KMS-11 (cell line): ENCODE measurements around the gene SMARCA4.
A peak's percentile ranks its signal among the peaks of the same experiment; 100 is the strongest.

ENCODE experiments used
- H2AFZ ChIP-seq: fragments of 200-600 bp; sonication (generic); 2 replicates; pipeline ENCODE4 v1.6.1; 2016; ENCODE audit warnings: antibody characterized with exemption, mixed run types, low read depth
- H3K27ac ChIP-seq: fragments of 200-600 bp; sonication (generic); 2 replicates; pipeline ENCODE4 v1.6.1; 2016; ENCODE audit warnings: mild to moderate bottlenecking, mixed run types
- H3K27me3 ChIP-seq: fragments of 200-600 bp; sonication (generic); 2 replicates; pipeline ENCODE4 v1.6.1; 2017; ENCODE audit warnings: mild to moderate bottlenecking, low read depth, mixed run types, moderate library complexity; ENCODE audit not compliant: insufficient read depth
- H3K36me3 ChIP-seq: fragments of 200-600 bp; sonication (generic); 2 replicates; pipeline ENCODE4 v1.6.1; 2017; ENCODE audit warnings: mild to moderate bottlenecking, mixed run types; ENCODE audit not compliant: insufficient read depth
- H3K4me1 ChIP-seq: fragments of 200-600 bp; sonication (generic); 2 replicates; pipeline ENCODE4 v1.6.1; 2016; ENCODE audit warnings: mild to moderate bottlenecking, low read depth, mixed run types; ENCODE audit not compliant: poor library complexity, severe bottlenecking
- H3K4me2 ChIP-seq: fragments of 200-600 bp; sonication (generic); 2 replicates; pipeline ENCODE4 v1.7.0; 2016; ENCODE audit warnings: mild to moderate bottlenecking, mixed run types
- H3K4me3 ChIP-seq: fragments of 200-600 bp; sonication (generic); IDR thresholded peaks from 2 replicates; pipeline ENCODE4 v1.6.1; 2017; ENCODE audit warnings: low read depth, low read length, mixed read lengths; ENCODE audit not compliant: insufficient read depth
- H3K79me2 ChIP-seq: fragments of 200-600 bp; sonication (generic); 2 replicates; pipeline ENCODE4 v1.6.1; 2016; ENCODE audit warnings: low read depth, mixed run types; ENCODE audit not compliant: insufficient read depth
- H3K9ac ChIP-seq: fragments of 200-600 bp; sonication (generic); 2 replicates; pipeline ENCODE4 v1.6.1; 2016; ENCODE audit warnings: mild to moderate bottlenecking, mixed run types
- H4K20me1 ChIP-seq: fragments of 200-600 bp; sonication (generic); 2 replicates; pipeline ENCODE4 v1.6.1; 2016; ENCODE audit warnings: mild to moderate bottlenecking, mixed run types; ENCODE audit not compliant: insufficient read depth
- TF ChIP-seq, protein P1 (sequence below): fragments of 200-600 bp; sonication (generic); conservative IDR thresholded peaks from 2 replicates; pipeline ENCODE4 v1.6.1; 2017; ENCODE audit warnings: low read depth, mild to moderate bottlenecking, antibody characterized with exemption, low read length, moderate library complexity, mixed read lengths

The SMARCA4 gene

DNA sequence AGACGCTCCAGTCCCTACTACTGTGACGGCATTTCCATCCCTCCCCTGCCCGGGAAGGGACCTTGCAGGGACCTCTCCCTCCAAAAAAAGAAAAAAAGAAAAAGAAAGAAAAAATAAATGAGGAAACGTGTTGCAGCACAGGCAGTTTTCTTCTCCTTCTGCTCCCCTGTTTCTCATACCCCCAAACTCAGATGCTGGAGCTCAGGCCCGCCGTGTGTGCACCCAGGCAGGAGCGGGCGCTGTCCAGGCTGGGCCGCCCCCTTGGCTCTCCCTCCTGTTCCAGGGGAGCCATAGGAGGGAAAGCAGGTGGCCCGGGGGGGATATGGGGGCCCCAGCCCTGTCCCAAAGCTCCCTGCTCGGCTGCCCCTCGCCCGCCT is 38.2 kb upstream of the SMARCA4 start:
- Histone ChIP-seq H3K27ac (no peak overlapping the region), H3K27me3 (no peaks in the 10 kb centered on the region), H3K9ac (no peak overlapping the region), H3K4me2 (no peak overlapping the region), H3K36me3 (no peaks in the 10 kb centered on the region), H2AFZ (no peak overlapping the region), H4K20me1 (no peaks in the 10 kb centered on the region), H3K4me3 (no peak overlapping the region), H3K4me1 (peaks cover 6% of the 10 kb centered on the region), H3K79me2 (no peaks in the 10 kb centered on the region)
- TF ChIP-seq, protein P1, sequence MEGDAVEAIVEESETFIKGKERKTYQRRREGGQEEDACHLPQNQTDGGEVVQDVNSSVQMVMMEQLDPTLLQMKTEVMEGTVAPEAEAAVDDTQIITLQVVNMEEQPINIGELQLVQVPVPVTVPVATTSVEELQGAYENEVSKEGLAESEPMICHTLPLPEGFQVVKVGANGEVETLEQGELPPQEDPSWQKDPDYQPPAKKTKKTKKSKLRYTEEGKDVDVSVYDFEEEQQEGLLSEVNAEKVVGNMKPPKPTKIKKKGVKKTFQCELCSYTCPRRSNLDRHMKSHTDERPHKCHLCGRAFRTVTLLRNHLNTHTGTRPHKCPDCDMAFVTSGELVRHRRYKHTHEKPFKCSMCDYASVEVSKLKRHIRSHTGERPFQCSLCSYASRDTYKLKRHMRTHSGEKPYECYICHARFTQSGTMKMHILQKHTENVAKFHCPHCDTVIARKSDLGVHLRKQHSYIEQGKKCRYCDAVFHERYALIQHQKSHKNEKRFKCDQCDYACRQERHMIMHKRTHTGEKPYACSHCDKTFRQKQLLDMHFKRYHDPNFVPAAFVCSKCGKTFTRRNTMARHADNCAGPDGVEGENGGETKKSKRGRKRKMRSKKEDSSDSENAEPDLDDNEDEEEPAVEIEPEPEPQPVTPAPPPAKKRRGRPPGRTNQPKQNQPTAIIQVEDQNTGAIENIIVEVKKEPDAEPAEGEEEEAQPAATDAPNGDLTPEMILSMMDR: no peak

- Histone ChIP-seq H4K20me1 (no peaks in the 10 kb centered on the region), H3K4me2 (no peak overlapping the region), H3K36me3 (no peaks in the 10 kb centered on the region), H3K9ac (no peak overlapping the region), H3K27me3 (no peaks in the 10 kb centered on the region), H3K4me1 (peaks cover 8% of the 10 kb centered on the region), H2AFZ (no peak overlapping the region), H3K79me2 (no peaks in the 10 kb centered on the region), H3K4me3 (no peak overlapping the region), H3K27ac (no peak overlapping the region)
- TF ChIP-seq, protein P1: no peak
Measured at GRCh38 chr19:10923260-10924112, 37.3 kb upstream of the SMARCA4 start.

- no peak overlapping the region for H2AFZ ChIP-seq
- H3K4me1 ChIP-seq: peaks cover 11% of the 10 kb centered on the region
- H3K4me2 ChIP-seq: no peak overlapping the region
- no peak overlapping the region for H3K4me3 ChIP-seq
- no peak overlapping the region for H3K9ac ChIP-seq
- TF ChIP-seq, protein P1: no peak
- H3K79me2 ChIP-seq: peaks cover 5% of the 10 kb centered on the region
- no peaks in the 10 kb centered on the region for H4K20me1 ChIP-seq
- no peaks in the 10 kb centered on the region for H3K27me3 ChIP-seq
- no peak overlapping the region for H3K27ac ChIP-seq
- no peaks in the 10 kb centered on the region for H3K36me3 ChIP-seq
Measured at GRCh38 chr19:10924597-10924996, 36.2 kb upstream of the SMARCA4 start.

DNA sequence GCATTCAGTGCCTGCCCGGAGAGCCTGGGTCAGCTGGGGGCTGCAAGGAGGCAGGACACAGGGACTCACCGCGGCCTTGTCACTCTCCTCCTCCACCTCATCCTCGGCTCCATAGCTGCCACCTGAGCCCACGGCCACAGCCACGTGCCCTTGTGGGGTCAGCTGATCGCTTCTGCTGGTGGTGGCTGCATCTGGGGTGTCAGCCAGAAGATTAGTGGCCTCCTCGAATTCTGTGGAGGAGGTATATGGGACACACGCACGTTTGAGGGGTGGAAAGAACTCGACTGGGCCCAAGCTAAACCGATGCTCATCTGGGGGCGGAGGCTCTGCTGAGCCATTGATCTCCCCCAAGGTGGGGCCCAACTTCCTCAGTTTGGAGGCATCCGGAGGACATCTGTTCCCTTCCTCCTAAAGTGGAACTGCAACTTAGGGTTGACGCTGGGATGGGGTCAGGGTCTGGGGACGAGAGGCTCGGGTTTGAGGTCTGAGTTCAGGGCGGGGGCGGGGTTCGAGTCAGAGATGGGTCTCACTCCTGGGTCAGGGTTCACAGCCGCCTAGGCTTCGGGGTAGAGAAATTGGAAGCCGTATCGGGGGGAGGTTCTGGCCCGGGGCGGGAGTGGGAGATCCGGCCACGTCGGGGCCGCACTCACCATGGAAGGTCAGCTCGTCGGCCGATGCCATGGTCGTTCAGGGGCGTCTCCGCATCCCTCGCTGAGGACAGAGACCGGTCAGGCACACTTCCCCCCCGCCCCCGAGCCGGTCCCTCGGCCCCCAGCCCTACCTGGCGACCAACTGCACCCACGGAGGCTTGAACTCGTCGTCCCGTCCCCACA is 32.9 kb upstream of the SMARCA4 start:
- Histone ChIP-seq H3K27me3 (no peaks in the 10 kb centered on the region), H4K20me1 (no peaks in the 10 kb centered on the region), H2AFZ (peak overlapping the region; percentile 59), H3K4me1 (peaks cover 16% of the 10 kb centered on the region), H3K27ac (no peak overlapping the region), H3K4me3 (no peak overlapping the region), H3K9ac (peak overlapping the region; percentile 49; the same call in 1 of the 2 replicates), H3K4me2 (peak overlapping the region; percentile 58), H3K36me3 (no peaks in the 10 kb centered on the region), H3K79me2 (peaks cover 32% of the 10 kb centered on the region)
- TF ChIP-seq, protein P1: no peak
